Common myeloid progenitor, CD34-positive (primary cell): ENCODE measurements around the gene TEN1.

Experiments
- CTCF ChIA-PET: fragments of 350-600 bp; sonication (Branson Sonifier 250); formaldehyde crosslinking; loops from one replicate; lab custom pipeline; 2021; ENCODE audit warnings: antibody characterized with exemption; lab: Charles Lee
- POLR2A ChIA-PET: fragments of 350-600 bp; sonication (Branson Sonifier 250); formaldehyde crosslinking; loops from one replicate; lab custom pipeline; 2021; ENCODE audit warnings: antibody characterized with exemption; lab: Charles Lee
- DNase-seq, 3 donors: peaks; one replicate each; pipeline versions ENCODE4 v3.0.0 to v3.0.0-alpha.2; 2013
- H3K27ac ChIP-seq, 2 experiments: 1 replicate in 1 of 2; 2 replicates in 1 of 2; pipeline ENCODE4 v1.7.0; 2013; ENCODE audit warnings: inconsistent platforms in 2 of 2, low read length in 2 of 2, mild to moderate bottlenecking in 2 of 2, low read depth in 1 of 2, moderate library complexity in 1 of 2; ENCODE audit not compliant: severe bottlenecking in 2 of 2, insufficient read depth in 1 of 2, poor library complexity in 1 of 2
- H3K27me3 ChIP-seq, 5 experiments: replicated peaks in 2 of 5; 1 replicate in 3 of 5; 2 replicates in 2 of 5; pipeline versions ENCODE4 v1.6.1 to v1.7.0; 2013; ENCODE audit warnings: low read length in 4 of 5, mild to moderate bottlenecking in 2 of 5, moderate library complexity in 2 of 5, inconsistent platforms in 1 of 5; ENCODE audit not compliant: insufficient read depth in 5 of 5, control insufficient read depth in 4 of 5
- H3K36me3 ChIP-seq, 4 experiments: 1 replicate in 2 of 4; 2 replicates in 2 of 4; pipeline versions ENCODE4 v1.6.1 to v1.7.0; 2013; ENCODE audit warnings: low read length in 3 of 4, control low read depth in 1 of 4, mild to moderate bottlenecking in 1 of 4; ENCODE audit not compliant: control insufficient read depth in 4 of 4, insufficient read depth in 4 of 4
- H3K4me1 ChIP-seq, 4 experiments: 1 replicate in 3 of 4; 2 replicates in 1 of 4; pipeline versions ENCODE4 v1.6.1 to v1.7.1; 2013; ENCODE audit warnings: low read length in 3 of 4, mild to moderate bottlenecking in 3 of 4, control low read depth in 1 of 4, inconsistent platforms in 1 of 4, moderate library complexity in 1 of 4; ENCODE audit not compliant: control insufficient read depth in 4 of 4, insufficient read depth in 4 of 4; ENCODE audit errors: control extremely low read depth in 1 of 4
- H3K4me3 ChIP-seq, 7 experiments: 1 replicate in 4 of 7; 2 replicates in 3 of 7; pipeline versions ENCODE4 v1.5.1 to v1.7.0; 2013; ENCODE audit warnings: mild to moderate bottlenecking in 7 of 7, low read length in 6 of 7, moderate library complexity in 6 of 7, inconsistent platforms in 2 of 7, low read depth in 2 of 7, control low read depth in 1 of 7; ENCODE audit not compliant: insufficient read depth in 4 of 7, control insufficient read depth in 1 of 7; ENCODE audit errors: extremely low read depth in 1 of 7
- H3K9me3 ChIP-seq, 5 experiments: 1 replicate in 4 of 5; 2 replicates in 1 of 5; pipeline versions ENCODE4 v1.6.1 to v1.7.1; 2013; ENCODE audit warnings: low read length in 4 of 5, mild to moderate bottlenecking in 2 of 5, inconsistent platforms in 1 of 5, low read depth in 1 of 5, moderate library complexity in 1 of 5; ENCODE audit not compliant: control insufficient read depth in 4 of 5, insufficient read depth in 2 of 5; ENCODE audit errors: control extremely low read depth in 1 of 5
- WGBS: methylation state at CpG from one replicate; pipeline ENCODE4 v1.1.5; 2013; ENCODE audit not compliant: insufficient coverage; 5-methylcytosine and 5-hydroxymethylcytosine counted together

The TEN1 gene

DNA sequence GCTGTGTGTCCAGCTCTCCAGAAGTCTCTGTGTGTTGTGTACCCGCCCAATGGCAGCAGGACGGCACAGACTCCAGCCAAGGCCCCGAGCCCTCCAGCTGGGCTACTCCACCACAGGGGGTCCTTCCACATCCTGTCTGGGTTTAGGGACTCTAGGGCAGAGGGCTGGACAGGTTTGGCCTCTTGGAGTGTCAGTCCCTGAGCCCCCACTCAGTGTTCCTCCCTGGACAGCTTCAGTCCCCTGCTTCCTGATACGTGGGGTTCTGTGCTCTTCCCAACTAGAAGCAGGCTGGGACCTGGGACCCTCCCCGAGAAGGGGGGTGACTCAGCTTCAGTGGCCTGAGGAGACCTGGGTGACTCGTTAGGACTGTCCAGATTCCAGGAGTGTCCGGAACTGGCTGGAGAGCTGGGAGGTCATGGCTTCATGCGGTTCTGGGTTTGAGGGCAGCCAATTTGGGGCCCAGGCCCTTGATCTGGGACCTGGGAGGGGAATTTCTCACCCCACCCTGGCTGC is 25.8 kb downstream of the TEN1 start:
- CTCF ChIA-PET, result interaction anchor here (0.6 to 14.8 kb wide), 17 partner anchors 8 to 143 kb away, joined by 3 to 183 read pairs (median 4); partner anchors contain the start of genes ACOX1, MRPL38 and TEN1
- H3K27ac ChIP-seq, result no peak overlapping the region

DNA sequence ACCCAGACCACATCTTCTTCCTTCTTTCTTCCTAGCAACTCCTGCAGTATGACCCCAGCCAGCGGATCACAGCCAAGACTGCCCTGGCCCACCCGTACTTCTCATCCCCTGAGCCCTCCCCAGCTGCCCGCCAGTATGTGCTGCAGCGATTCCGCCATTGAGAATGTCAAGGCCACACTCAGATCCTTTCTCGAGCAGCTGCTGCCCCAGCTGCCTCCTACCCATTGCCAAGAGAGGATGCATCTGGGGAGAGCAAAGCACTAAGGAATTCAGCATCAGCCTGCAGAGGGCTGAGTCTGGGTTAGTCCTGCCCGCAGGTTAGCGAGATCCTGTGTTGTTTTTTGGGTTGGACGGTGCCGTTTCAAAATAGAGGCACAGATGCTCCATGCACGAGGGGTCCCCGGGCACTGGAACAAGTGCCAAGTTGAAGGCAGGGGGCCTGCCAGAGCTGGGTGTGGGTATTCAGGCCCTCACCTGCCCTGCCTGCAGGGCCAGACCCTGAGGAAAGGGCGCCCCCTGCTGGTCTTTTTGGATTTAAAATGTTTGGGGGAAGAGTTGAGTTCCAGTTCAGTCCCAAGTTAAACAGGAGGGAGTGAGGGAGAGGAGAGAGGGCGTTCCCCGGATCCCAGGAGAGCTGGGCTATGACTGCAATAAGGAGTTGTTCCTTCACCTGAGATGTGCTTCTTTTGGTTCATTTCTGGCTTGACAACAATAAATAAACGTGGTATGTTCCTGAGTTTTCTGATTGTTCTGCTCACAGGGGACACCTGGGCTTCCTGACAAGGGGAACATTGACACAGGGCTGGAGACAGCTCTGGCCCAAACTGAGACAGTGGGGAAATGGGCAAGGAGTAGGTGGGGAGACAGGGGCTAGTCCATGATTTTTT is 26.5 kb downstream of the TEN1 start:
- peaks cover 0 to 9% (median 6%) of the 10 kb centered on the region in 4 experiments for H3K4me1 ChIP-seq
- no peaks in the 10 kb centered on the region for H3K27me3 ChIP-seq
- no peaks in the 10 kb centered on the region for H3K9me3 ChIP-seq
- H3K27ac ChIP-seq, result no peak overlapping the region
- H3K4me3 ChIP-seq, result no peak overlapping the region
- ChIA-PET CTCF (interaction anchor here (0.6 to 14.8 kb wide), 16 partner anchors 9 to 144 kb away, joined by 3 to 183 read pairs (median 4); partner anchors contain the start of genes ACOX1, MRPL38 and TEN1), POLR2A (interaction anchor here (1.2 kb wide), 1 partner anchor 100 kb away, joined by 3 read pairs; no protein-coding TSS in a partner anchor)
- WGBS, result 77% methylated on average over 13 of the region's 16 CpGs
- peaks cover 0 to 28% (median 9%) of the 10 kb centered on the region in 4 experiments for H3K36me3 ChIP-seq
- peak; percentile 61 to 82 (median 82) for DNase-seq

More for the DNA sequence above, 25.8 kb downstream of the TEN1 start:
- Histone ChIP-seq H3K27me3 (no peaks in the 10 kb centered on the region), H3K36me3 (peaks cover 0 to 28% (median 11%) of the 10 kb centered on the region in 4 experiments), H3K9me3 (no peaks in the 10 kb centered on the region), H3K4me3 (no peak overlapping the region), H3K4me1 (peaks cover 0 to 9% (median 9%) of the 10 kb centered on the region in 4 experiments)
- 91% methylated on average over 7 of the region's 8 CpGs for WGBS
- POLR2A ChIA-PET, result interaction anchor here (1.2 kb wide), 1 partner anchor 99 kb away, joined by 3 read pairs; no protein-coding TSS in a partner anchor
- no peak for DNase-seq

DNA sequence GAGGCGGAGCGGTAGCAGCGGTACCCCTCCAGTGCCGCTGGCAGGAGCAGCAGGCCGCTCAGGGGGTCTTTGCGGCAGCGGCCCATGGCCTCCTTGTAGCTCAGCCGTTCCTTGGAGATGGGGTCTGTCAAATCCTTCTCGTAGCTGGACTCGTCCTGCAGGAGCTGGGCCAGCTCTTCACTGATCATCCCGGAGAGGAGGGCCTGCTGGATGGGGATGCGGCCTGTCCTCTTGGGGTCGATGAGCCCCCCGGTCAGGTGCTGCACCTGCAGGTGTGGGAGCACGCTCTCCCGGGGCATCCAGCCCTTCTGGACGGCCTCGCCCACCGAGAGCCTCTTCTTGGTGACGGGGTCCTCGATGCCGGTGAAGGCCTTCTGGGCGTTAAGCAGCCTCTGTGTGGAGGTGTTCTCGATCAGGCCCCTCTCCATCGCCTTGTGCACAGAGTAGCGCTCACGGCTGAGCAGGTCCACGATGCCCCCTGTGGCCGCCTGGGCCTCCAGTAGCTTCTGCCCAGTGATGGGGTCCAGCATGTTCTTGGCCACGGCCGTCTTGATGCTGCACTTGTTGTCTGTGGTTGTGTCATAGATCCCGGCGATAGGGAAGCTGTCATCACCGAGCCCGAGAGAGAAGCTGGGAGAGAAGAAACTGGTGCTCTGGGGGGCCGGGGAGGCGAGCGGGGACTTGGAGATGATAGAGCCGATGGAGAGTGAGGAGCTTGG is 28.2 kb downstream of the TEN1 start:
- no peak for DNase-seq
- Histone ChIP-seq H3K27ac (no peak overlapping the region), H3K4me3 (no peak overlapping the region), H3K9me3 (no peaks in the 10 kb centered on the region), H3K4me1 (peaks cover 0 to 9% (median 6%) of the 10 kb centered on the region in 4 experiments), H3K27me3 (no peaks in the 10 kb centered on the region), H3K36me3 (peaks cover 0 to 22% (median 5%) of the 10 kb centered on the region in 4 experiments)
- POLR2A ChIA-PET, result no interaction called here
- WGBS, result 97% methylated on average over 39 of the region's 39 CpGs
- CTCF ChIA-PET, result interaction anchor here (0.9 to 14.8 kb wide), 10 partner anchors 7 to 114 kb away, joined by 3 to 183 read pairs (median 10); partner anchors contain the start of genes CDK3 and TRIM65

DNA sequence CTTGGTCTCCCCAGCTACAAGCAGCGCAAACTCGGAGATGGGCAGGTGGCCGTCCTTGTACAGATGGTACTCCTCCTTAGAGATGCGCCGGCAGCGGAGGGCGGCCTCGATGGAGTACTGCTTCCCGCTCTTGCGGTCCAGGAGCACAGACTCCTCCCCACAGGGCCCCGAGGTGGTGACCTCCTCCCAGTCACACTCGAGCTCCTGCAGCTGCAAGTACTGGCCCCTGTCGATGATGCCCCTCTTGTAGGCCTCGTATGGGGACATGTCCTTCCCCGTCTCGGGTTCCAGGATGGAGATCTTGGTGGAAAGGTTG is 28.8 kb downstream of the TEN1 start:
- WGBS, result 96% methylated on average over 16 of the region's 16 CpGs

DNA sequence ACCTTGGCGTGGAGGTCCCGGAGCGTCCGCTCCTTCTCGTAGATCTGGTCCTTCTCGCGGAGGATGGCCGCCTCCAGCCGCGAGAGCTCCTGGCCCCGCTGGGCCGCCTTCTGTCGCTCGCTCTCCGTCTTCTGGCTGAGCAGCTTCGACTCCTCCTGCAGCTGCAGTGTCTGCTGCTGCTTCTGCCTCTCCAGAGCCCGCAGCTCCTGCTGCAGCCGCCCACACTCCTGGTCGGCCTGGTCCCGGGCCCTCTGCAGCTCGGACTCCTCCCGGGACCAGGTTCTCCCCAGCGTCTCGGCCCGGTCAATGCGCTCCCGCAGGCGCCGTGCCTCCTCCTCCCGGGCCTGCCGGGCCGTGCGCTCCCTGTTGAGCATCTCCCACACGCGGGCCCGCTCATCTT is 29.2 kb downstream of the TEN1 start:
- H3K27me3 ChIP-seq, result no peaks in the 10 kb centered on the region
- CTCF ChIA-PET, result interaction anchor here (1.1 to 14.8 kb wide), 14 partner anchors 8 to 113 kb away, joined by 3 to 183 read pairs (median 4); partner anchors contain the start of genes CDK3, MRPL38 and TRIM65
- no peak overlapping the region for H3K27ac ChIP-seq
- H3K36me3 ChIP-seq, result peaks cover 0 to 17% (median 4%) of the 10 kb centered on the region in 4 experiments
- no peak overlapping the region for H3K4me3 ChIP-seq
- no peaks in the 10 kb centered on the region for H3K9me3 ChIP-seq
- DNase-seq, result no peak
- WGBS, result 97% methylated on average over 36 of the region's 36 CpGs
- POLR2A ChIA-PET, result no interaction called here
- H3K4me1 ChIP-seq, result peaks cover 0 to 9% (median 6%) of the 10 kb centered on the region in 4 experiments

More for the DNA sequence above, 28.8 kb downstream of the TEN1 start:
- ChIA-PET POLR2A (no interaction called here), CTCF (interaction anchor here (1.1 to 14.8 kb wide), 11 partner anchors 8 to 114 kb away, joined by 3 to 183 read pairs (median 5); partner anchors contain the start of genes CDK3 and TRIM65)
- Histone ChIP-seq H3K27ac (no peak overlapping the region), H3K4me1 (peaks cover 0 to 9% (median 6%) of the 10 kb centered on the region in 4 experiments), H3K36me3 (peaks cover 0 to 19% (median 4%) of the 10 kb centered on the region in 4 experiments), H3K4me3 (no peak overlapping the region), H3K9me3 (no peaks in the 10 kb centered on the region), H3K27me3 (no peaks in the 10 kb centered on the region)
- no peak for DNase-seq

DNA sequence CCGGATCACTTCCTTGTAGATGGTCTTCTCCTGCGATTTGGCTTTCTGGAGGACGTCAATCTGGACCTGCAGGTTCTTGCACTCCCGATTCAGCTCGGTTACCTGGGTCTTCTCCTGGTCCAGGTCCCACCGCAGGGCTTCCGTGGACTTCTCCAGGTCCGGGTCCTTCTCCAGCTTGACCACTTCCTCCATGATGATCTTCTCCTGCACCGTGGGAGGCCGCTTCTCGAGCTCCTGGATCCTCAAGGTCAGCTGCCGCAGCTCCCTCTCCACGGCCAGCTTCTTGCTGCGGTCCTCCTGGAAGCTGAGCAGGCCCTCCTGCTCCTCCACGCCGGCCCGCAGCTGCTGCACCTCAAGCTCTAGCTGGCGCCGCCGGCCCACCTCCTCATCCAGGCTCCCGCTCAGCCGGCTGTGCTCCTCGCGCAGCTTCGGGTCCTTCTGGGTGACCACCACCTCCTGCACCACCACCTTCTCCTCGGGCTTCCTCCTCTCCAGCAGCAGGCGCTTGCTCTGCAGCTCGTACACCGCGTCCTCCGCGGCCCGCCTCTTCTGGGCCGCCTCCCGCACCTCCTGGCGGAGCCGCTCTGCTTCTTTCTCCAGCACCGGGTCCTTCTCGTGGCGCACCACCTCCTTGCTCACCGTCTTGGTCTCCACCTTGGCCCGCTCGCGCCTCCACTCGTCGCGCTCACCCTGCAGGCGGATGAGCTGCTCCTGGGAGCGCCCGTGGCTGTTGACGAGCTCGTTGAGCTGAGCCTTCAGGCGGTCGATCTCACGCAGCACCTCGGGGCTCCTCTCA is 29.8 kb downstream of the TEN1 start:
- H3K9me3 ChIP-seq, result no peaks in the 10 kb centered on the region
- H3K36me3 ChIP-seq, result peaks cover 0 to 13% (median 3%) of the 10 kb centered on the region in 4 experiments
- ChIA-PET POLR2A (interaction anchor here (1.1 kb wide), 1 partner anchor 112 kb away, joined by 3 read pairs; the partner anchor contains the start of gene TRIM65), CTCF (interaction anchor here (1.1 to 14.8 kb wide), 17 partner anchors 7 to 112 kb away, joined by 3 to 183 read pairs (median 5); partner anchors contain the start of genes CDK3, MRPL38 and TRIM65)
- H3K27ac ChIP-seq, result no peak overlapping the region
- H3K27me3 ChIP-seq, result no peaks in the 10 kb centered on the region
- peaks cover 0 to 9% (median 7%) of the 10 kb centered on the region in 4 experiments for H3K4me1 ChIP-seq
- no peak overlapping the region for H3K4me3 ChIP-seq
- no peak for DNase-seq
- 98% methylated on average over 52 of the region's 56 CpGs for WGBS
